Gastrocnemius medialis (tissue), 4 donors: ENCODE results near the gene GLMN. TPM values are rescaled to one million over a fixed set of nuclear protein-coding genes. Genes with fewer than 3 reads are reported as not detected.
"Not testable (repeated sequence)": the region's sequence is repeated elsewhere in the genome, so short reads cannot be mapped to it uniquely, and the experiment has no call there.

ENCODE experiments used
- ATAC-seq, 2 donors: fragments of 150-250 bp; one replicate each; pipeline ENCODE4 v1.9.1; 2016
- DNase-seq, 2 donors: peaks; one replicate each; pipeline ENCODE4 v3.0.0-alpha.2; 2019
- H3K27ac ChIP-seq, 4 donors: fragments of 200-600 bp; sonication (generic); 1 replicate in 1 of 4; 2 replicates in 3 of 4; pipeline ENCODE4 v1.5.1; 2016 to 2018; ENCODE audit warnings: mild to moderate bottlenecking in 2 of 4, moderate library complexity in 1 of 4
- H3K27me3 ChIP-seq, 3 donors: fragments of 200-600 bp; sonication (generic) in 2 of 3; 1 replicate in 1 of 3; 2 replicates in 2 of 3; pipeline versions ENCODE4 v1.5.1 to v1.6.0; 2016 to 2019; ENCODE audit warnings: mild to moderate bottlenecking in 1 of 3, moderate library complexity in 1 of 3
- H3K36me3 ChIP-seq, 2 donors: fragments of 200-600 bp; sonication (generic) in 1 of 2; one replicate each; pipeline ENCODE4 v1.5.1; 2017 to 2018
- H3K4me1 ChIP-seq, 2 donors: fragments of 200-600 bp; sonication (generic) in 1 of 2; one replicate each; pipeline ENCODE4 v1.5.1; 2016 to 2017; ENCODE audit warnings: mild to moderate bottlenecking in 2 of 2
- H3K4me3 ChIP-seq, 4 donors: fragments of 200-600 bp; sonication (generic) in 3 of 4; 1 replicate in 1 of 4; 2 replicates in 3 of 4; pipeline ENCODE4 v1.5.1; 2016 to 2019; ENCODE audit warnings: mild to moderate bottlenecking in 2 of 4
- H3K9me3 ChIP-seq, 3 donors: fragments of 200-600 bp; sonication (generic) in 2 of 3; 1 replicate in 1 of 3; 2 replicates in 2 of 3; pipeline ENCODE4 v1.5.1; 2016 to 2019
- CTCF ChIP-seq, 5 experiments: fragments of 450-650 bp in 3 of 5; fragments of 200-600 bp in 2 of 5; sonication (generic) in 2 of 5; IDR thresholded peaks in 4 of 5; conservative IDR thresholded peaks in 1 of 5; 1 replicate in 4 of 5; 2 replicates in 1 of 5; pipeline ENCODE4 v1.5.1; 2016 to 2019; ENCODE audit warnings: antibody characterized with exemption in 5 of 5, mild to moderate bottlenecking in 3 of 5, moderate library complexity in 3 of 5
- POLR2A ChIP-seq, 2 donors: fragments of 450-650 bp; IDR thresholded peaks; one replicate each; pipeline ENCODE4 v1.6.1; 2017; ENCODE audit warnings: antibody characterized with exemption in 2 of 2, mild to moderate bottlenecking in 2 of 2, moderate library complexity in 2 of 2
- in situ Hi-C, 4 donors: fragments of 200-750 bp; cut with MboI; loops; one replicate each; pipeline versions ENCODE4 v1.15.0 to v1.8.0; 2017; ENCODE audit warnings: low sequenced_read_pairs in 4 of 4
- intact Hi-C: fragments of 100-400 bp; cut with DNase I; formaldehyde crosslinking; loops from one replicate; pipeline ENCODE4 v1.15.1; 2023; ENCODE audit warnings: low total_unique reads
- total RNA-seq, 4 donors: library from RNA; depleted of rRNA; stranded (reverse); fragments of >200 nt; gene quantifications; one replicate each; pipeline versions ENCODE4 v1.1.0 to v1.2.3, GENCODE V29; 2016

GLMN gene
- total RNA-seq, 4 donors from 2014 or later, result 2.6 to 9.5 (median 5.2) TPM

GRCh38 chr1:92274939-92275338 lies 23.8 kb downstream of the GLMN start:
- DNase-seq (no peak), ATAC-seq (no peak)
- intact Hi-C loops, result no loop called here
- Histone ChIP-seq H3K9me3 (no peaks in the 10 kb centered on the region), H3K27me3 (no peaks in the 10 kb centered on the region), H3K27ac (no peak overlapping the region), H3K4me1 (no peaks in the 10 kb centered on the region), H3K36me3 (peaks cover 3 to 16% of the 10 kb centered on the region in 2 donors), H3K4me3 (no peak overlapping the region)
- in situ Hi-C loops, result loop anchor here in 1 of 4 donors (25.0 kb wide), 1 partner anchor 763 kb away; the partner anchor contains the start of gene CDC7
- TF ChIP-seq POLR2A (IDR thresholded peaks at IDR 0.05), result no peak
- TF ChIP-seq CTCF (IDR thresholded peaks at IDR 0.05 in 4 of 5, conservative IDR thresholded peaks at IDR 0.05 in 1 of 5), result no peak

GRCh38 chr1:92273039-92273438 lies 25.7 kb downstream of the GLMN start:
- ATAC-seq, result no peak
- intact Hi-C loops, result no loop called here
- in situ Hi-C loops, result no loop called here
- no peaks in the 10 kb centered on the region for H3K9me3 ChIP-seq
- H3K27ac ChIP-seq, result no peak overlapping the region
- H3K4me1 ChIP-seq, result no peaks in the 10 kb centered on the region
- H3K4me3 ChIP-seq, result no peak overlapping the region
- H3K36me3 ChIP-seq, result peaks cover 3 to 14% of the 10 kb centered on the region in 2 donors
- H3K27me3 ChIP-seq, result no peaks in the 10 kb centered on the region
- TF ChIP-seq CTCF (IDR thresholded peaks at IDR 0.05 in 4 of 5, conservative IDR thresholded peaks at IDR 0.05 in 1 of 5), result no peak
- TF ChIP-seq POLR2A (IDR thresholded peaks at IDR 0.05), result no peak
- no peak for DNase-seq

- Histone ChIP-seq H3K4me3 (no peak overlapping the region), H3K9me3 (no peaks in the 10 kb centered on the region), H3K36me3 (peaks cover 0 to 35% of the 10 kb centered on the region in 2 donors), H3K27ac (no peak overlapping the region), H3K27me3 (no peaks in the 10 kb centered on the region), H3K4me1 (no peaks in the 10 kb centered on the region)
- in situ Hi-C loops (no loop called here), intact Hi-C loops (no loop called here)
- no peak for DNase-seq
- ATAC-seq, result no peak
- TF ChIP-seq CTCF (IDR thresholded peaks at IDR 0.05 in 4 of 5, conservative IDR thresholded peaks at IDR 0.05 in 1 of 5) (no peak), POLR2A (IDR thresholded peaks at IDR 0.05) (no peak)
Measured at GRCh38 chr1:92262516-92262915, 36.3 kb downstream of the GLMN start.

- Histone ChIP-seq H3K4me1 (no peaks in the 10 kb centered on the region), H3K9me3 (no peaks in the 10 kb centered on the region), H3K27me3 (no peaks in the 10 kb centered on the region), H3K27ac (no peak overlapping the region), H3K4me3 (no peak overlapping the region), H3K36me3 (peaks cover 0 to 22% of the 10 kb centered on the region in 2 donors)
- intact Hi-C loops, result no loop called here
- TF ChIP-seq POLR2A (IDR thresholded peaks at IDR 0.05) (no peak), CTCF (IDR thresholded peaks at IDR 0.05 in 4 of 5, conservative IDR thresholded peaks at IDR 0.05 in 1 of 5) (no peak)
- DNase-seq (no peak), ATAC-seq (no peak)
- in situ Hi-C loops, result no loop called here
Measured at GRCh38 chr1:92259350-92259749, 39.4 kb downstream of the GLMN start.

GRCh38 chr1:92254714-92255113 lies 44.1 kb downstream of the GLMN start:
- H3K4me3 ChIP-seq, H3K27me3 ChIP-seq, H3K27ac ChIP-seq, H3K4me1 ChIP-seq, intact Hi-C loops, ATAC-seq, H3K9me3 ChIP-seq, DNase-seq, in situ Hi-C loops: not testable (repeated sequence)
- peaks cover 0 to 21% of the 10 kb centered on the region in 2 donors for H3K36me3 ChIP-seq
